ENCODE results near the gene KCNH6.

Gene KCNH6

GRCh38 chr17:63512896-63513644 lies 10.1 kb upstream of the KCNH6 start:
- DNase-seq = no peak

DNA sequence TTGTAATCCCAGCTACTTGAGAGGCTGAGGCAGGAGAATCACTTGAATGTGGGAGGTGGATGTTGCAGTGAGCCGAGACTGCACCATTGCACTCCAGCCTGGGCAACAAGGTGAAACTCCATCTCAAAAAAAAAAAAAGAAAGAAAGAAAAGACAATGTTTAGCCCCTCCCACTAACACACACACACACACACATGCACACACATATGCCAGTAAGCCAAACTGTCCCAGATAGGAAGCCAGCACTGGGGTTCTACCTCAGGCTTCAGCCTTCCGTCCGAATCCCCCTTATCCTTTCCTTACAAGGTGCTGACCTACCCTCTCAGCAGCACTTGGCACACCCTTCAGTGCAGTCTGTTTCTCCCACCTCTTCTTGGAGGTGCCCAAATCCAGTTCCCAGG lies 8.7 kb upstream of the KCNH6 start:
- no peak for DNase-seq

GRCh38 chr17:63514974-63515373 lies 8.2 kb upstream of the KCNH6 start:
- DNase-seq = no peak

DNA sequence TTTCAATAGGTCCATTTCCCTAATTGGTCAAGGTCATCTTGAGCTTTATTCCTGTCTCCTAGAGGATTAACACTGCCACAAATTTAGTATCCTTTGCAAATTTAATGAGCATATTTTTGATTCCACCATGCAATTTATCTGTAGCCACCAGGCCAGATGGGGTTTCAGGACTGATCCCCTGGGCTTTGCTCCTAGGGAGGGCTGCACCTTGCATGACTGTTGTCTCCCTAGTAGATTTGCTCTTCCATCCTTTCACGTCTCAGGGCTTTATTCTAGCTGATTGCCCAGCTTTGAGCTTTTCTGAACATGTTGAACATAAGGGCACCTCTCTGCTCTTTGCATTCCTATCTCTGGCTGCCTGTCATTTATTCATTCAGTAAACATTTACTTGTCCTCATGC lies 7.7 kb upstream of the KCNH6 start:
- DNase-seq = no peak

GRCh38 chr17:63516910-63517824 lies 6.0 kb upstream of the KCNH6 start:
- DNase-seq = no peak

- DNase-seq = no peak
Measured at GRCh38 chr17:63517825-63518534, 5.2 kb upstream of the KCNH6 start.

- DNase-seq = no peak
Measured at GRCh38 chr17:63519116-63519881, 3.9 kb upstream of the KCNH6 start.

GRCh38 chr17:63519972-63520882 lies 2.9 kb upstream of the KCNH6 start:
- DNase-seq = no peak

DNA sequence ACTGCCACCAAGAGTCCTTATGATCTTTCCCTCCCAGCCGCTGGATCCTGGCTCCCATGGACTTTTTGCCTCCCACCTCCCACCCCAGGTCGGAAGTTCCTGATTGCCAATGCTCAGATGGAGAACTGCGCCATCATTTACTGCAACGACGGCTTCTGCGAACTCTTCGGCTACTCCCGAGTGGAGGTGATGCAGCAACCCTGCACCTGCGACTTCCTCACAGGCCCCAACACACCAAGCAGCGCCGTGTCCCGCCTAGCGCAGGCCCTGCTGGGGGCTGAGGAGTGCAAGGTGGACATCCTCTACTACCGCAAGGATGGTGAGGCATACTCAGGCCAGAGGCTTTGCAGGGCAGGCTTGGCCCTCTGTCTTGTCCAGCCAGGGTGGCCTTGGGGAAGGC lies 893 bp downstream of the KCNH6 start:
- DNase-seq = no peak

GRCh38 chr17:63525190-63525946 lies 2.2 kb downstream of the KCNH6 start:
- DNase-seq = no peak

GRCh38 chr17:63526861-63527260 lies 3.7 kb downstream of the KCNH6 start:
- no peak for DNase-seq

DNA sequence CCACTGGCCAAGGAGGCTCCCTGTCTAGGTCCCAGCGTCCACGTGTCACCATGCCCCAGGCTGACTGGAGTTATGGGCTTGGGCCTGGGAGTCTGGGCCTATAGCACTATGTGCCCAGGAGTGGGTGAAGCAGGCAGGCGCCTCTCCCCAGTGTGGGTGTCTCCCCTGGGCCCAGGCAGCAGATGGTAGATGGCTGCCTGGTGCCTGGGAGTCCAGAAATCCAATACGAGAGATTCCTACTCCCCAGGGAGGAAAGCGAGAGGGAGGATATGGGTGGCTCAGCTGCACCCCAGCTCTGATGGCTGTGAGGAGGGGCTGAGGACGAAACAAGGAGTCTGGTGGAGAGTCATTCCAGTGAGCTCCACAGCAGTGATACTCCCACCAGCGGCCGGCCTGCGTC lies 5.0 kb downstream of the KCNH6 start:
- no peak for DNase-seq

- DNase-seq = no peak
Measured at GRCh38 chr17:63529711-63530556, 6.8 kb downstream of the KCNH6 start.

DNA sequence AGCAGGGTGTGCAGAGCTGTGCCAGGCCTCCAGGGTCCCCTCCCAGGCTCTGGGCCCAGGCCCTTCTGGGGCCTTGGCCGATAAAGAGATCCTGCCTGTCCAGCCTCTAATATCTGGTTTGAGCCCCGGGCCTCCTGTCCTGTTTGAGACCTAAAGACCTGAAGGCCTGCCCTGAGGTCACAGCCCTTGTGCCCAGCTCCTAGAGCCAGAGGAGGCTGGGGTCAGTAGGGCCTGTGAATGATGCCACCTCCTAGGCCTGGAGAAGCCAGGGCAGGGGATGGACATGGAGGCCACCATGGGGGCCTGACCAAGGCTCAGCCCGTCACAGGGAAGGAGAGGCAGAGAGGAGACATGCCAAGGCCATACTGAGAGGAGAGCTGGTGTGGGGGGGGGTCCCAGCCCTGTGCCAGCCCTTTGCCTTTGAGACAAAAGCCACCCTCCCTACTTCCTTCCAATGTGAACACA lies 7.4 kb downstream of the KCNH6 start:
- DNase-seq = no peak

DNA sequence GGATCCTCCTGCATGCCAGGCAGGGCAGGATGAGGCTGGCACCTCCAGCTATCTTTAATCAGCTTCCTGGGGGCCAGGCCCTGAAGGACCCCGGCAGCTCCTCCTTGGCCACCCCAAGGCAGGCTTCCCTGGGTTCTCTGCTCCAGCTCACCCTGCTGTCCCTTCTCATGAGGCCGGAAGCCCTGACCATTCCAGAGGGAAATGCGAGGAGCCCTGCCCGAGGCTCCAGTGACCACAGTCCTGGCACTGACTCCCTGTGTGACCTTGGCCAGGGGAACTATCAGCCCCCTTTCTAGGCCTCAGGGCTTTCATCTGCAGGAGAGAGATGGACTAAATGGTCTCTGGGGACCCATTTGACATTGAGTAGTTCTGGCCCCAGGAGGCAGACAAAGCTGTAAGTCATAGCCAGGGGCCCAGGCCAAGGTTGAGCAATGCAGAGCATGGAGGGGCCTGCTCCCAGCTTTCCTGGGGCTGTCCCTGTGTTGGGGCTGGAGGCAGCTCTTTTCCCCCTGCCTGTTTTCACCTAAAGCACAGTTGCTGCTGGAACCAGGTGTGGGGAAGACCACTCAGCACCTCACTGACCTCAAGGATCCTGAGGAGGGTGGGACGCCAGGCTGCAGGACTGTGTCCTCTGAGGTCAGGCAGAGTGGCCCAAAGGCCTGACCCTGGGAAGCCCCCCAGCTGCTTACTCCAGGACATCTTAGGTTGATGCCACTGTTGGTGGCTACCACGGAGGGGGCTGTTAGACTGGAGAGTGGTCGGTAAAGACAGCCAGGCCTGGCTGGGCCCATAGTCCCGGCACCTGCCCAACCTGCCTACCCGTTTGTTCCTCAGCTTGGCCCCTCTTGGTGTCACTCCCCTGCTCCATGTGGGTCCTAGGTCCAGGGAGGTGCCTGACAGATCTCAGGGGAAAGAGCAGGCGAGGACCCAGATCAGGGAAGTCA lies 8.1 kb downstream of the KCNH6 start:
- DNase-seq = no peak

- no peak for DNase-seq
Measured at GRCh38 chr17:63533433-63534077, 10.4 kb downstream of the KCNH6 start.

GRCh38 chr17:63534078-63534570 lies 11.0 kb downstream of the KCNH6 start:
- DNase-seq = no peak

Data from T-helper 1 cell (primary cell).